Kidney (tissue), 14 donors: ENCODE data around the gene AK3. TPM values are rescaled to one million over a fixed set of nuclear protein-coding genes. Genes with fewer than 3 reads are reported as not detected.

Experiments
- DNase-seq, 5 donors: peaks; one replicate each; pipeline ENCODE4 v3.0.0-alpha.2; 2013 to 2020
- FAIRE-seq: peaks from 2 replicates; lab custom pipeline; 2012; peaks lifted over from hg19 to GRCh38; lab: Jason Lieb, UNC
- H3K27ac ChIP-seq, 2 donors: one replicate each; pipeline ENCODE4 v1.7.0; 2013; ENCODE audit warnings: low read depth in 2 of 2, low read length in 2 of 2, inconsistent platforms in 1 of 2
- H3K27me3 ChIP-seq: one replicate; pipeline ENCODE4 v1.7.1; 2013; ENCODE audit warnings: low read length, inconsistent platforms; ENCODE audit not compliant: control insufficient read depth, insufficient read depth
- H3K36me3 ChIP-seq, 3 donors: one replicate each; pipeline versions ENCODE4 v1.7.0 to v1.7.1; 2013; ENCODE audit warnings: low read length in 3 of 3, control low read depth in 1 of 3, inconsistent platforms in 1 of 3; ENCODE audit not compliant: insufficient read depth in 3 of 3, control insufficient read depth in 2 of 3
- H3K4me1 ChIP-seq, 3 donors: one replicate each; pipeline versions ENCODE4 v1.7.0 to v1.7.1; 2013; ENCODE audit warnings: low read length in 3 of 3, inconsistent platforms in 1 of 3, low read depth in 1 of 3; ENCODE audit not compliant: control insufficient read depth in 2 of 3, insufficient read depth in 2 of 3
- H3K4me3 ChIP-seq, 3 donors: one replicate each; pipeline versions ENCODE4 v1.7.0 to v1.8.1; 2013; ENCODE audit warnings: low read length in 3 of 3, control low read depth in 1 of 3, inconsistent platforms in 1 of 3
- H3K9ac ChIP-seq, 3 donors: one replicate each; pipeline versions ENCODE4 v1.7.0 to v1.7.1; 2013; ENCODE audit warnings: low read length in 3 of 3, control low read depth in 1 of 3, inconsistent platforms in 1 of 3
- H3K9me3 ChIP-seq, 3 donors: one replicate each; pipeline versions ENCODE4 v1.7.0 to v1.7.1; 2013; ENCODE audit warnings: low read length in 3 of 3, control low read depth in 1 of 3, inconsistent platforms in 1 of 3; ENCODE audit not compliant: control insufficient read depth in 2 of 3, insufficient read depth in 1 of 3
- intact Hi-C: fragments of 100-400 bp; cut with DNase I; formaldehyde crosslinking; loops from one replicate; pipeline ENCODE4 v1.11.1; 2022
- polyA plus RNA-seq: library from polyadenylated mRNA; stranded (reverse); fragments of 350-450 nt; fragmentation: Illumina TruSeq; extraction: RNeasy Lipid Tissue Mini Kit (QIAGEN cat#74804); gene quantifications from one replicate; pipeline ENCODE4 v1.2.3, GENCODE V29; 2014; ENCODE audit warnings: low read depth, low replicate concordance; ENCODE audit not compliant: insufficient read depth
- total RNA-seq: library from RNA; stranded (reverse); fragmentation: NEBNext Ultra II Directional; extraction: Animal tissue kit (Norgen Biotek cat#: 25700); gene quantifications from one replicate; pipeline ENCODE4 v1.2.1, GENCODE V29; 2021
- TF ChIP-seq, protein P1 (sequence below): IDR thresholded peaks from 3 replicates; pipeline ENCODE4 v1.5.1; 2012; ENCODE audit warnings: mild to moderate bottlenecking, moderate library complexity, borderline replicate concordance; ENCODE audit not compliant: insufficient read depth; ENCODE audit errors: extremely low read depth
- donor health status: control.
- donor health status: control.
- donor health status: control.
- donor health status: control.
- donor health status: control.
- donor health status: DM: yes; HTN: yes; CAD: no.
- donor health status: Normal renal cell carcinoma (clear cell type).

AK3 gene
- total and polyA plus RNA-seq, 2 donors from 2014 or later: 70.9 to 93.5 TPM

- Histone ChIP-seq H3K27me3 (no peaks in the 10 kb centered on the region), H3K9me3 (no peaks in the 10 kb centered on the region), H3K4me3 (peak overlapping the region; percentile 24 to 51 (median 40)), H3K4me1 (peaks cover 0 to 13% (median 10%) of the 10 kb centered on the region in 3 donors), H3K36me3 (no peaks in the 10 kb centered on the region), H3K27ac (peak overlapping the region; percentile 14 to 69), H3K9ac (peak overlapping the region; percentile 10 to 63 (median 43))
- TF ChIP-seq, protein P1, sequence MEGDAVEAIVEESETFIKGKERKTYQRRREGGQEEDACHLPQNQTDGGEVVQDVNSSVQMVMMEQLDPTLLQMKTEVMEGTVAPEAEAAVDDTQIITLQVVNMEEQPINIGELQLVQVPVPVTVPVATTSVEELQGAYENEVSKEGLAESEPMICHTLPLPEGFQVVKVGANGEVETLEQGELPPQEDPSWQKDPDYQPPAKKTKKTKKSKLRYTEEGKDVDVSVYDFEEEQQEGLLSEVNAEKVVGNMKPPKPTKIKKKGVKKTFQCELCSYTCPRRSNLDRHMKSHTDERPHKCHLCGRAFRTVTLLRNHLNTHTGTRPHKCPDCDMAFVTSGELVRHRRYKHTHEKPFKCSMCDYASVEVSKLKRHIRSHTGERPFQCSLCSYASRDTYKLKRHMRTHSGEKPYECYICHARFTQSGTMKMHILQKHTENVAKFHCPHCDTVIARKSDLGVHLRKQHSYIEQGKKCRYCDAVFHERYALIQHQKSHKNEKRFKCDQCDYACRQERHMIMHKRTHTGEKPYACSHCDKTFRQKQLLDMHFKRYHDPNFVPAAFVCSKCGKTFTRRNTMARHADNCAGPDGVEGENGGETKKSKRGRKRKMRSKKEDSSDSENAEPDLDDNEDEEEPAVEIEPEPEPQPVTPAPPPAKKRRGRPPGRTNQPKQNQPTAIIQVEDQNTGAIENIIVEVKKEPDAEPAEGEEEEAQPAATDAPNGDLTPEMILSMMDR: no peak
- intact Hi-C loops: no loop called here
- FAIRE-seq (no peak), DNase-seq (peak in 3 of 5 donors; percentile 27 to 84 (median 51))
Observed at GRCh38 chr9:4762886-4763541, 22.0 kb upstream of the AK3 start.

DNA sequence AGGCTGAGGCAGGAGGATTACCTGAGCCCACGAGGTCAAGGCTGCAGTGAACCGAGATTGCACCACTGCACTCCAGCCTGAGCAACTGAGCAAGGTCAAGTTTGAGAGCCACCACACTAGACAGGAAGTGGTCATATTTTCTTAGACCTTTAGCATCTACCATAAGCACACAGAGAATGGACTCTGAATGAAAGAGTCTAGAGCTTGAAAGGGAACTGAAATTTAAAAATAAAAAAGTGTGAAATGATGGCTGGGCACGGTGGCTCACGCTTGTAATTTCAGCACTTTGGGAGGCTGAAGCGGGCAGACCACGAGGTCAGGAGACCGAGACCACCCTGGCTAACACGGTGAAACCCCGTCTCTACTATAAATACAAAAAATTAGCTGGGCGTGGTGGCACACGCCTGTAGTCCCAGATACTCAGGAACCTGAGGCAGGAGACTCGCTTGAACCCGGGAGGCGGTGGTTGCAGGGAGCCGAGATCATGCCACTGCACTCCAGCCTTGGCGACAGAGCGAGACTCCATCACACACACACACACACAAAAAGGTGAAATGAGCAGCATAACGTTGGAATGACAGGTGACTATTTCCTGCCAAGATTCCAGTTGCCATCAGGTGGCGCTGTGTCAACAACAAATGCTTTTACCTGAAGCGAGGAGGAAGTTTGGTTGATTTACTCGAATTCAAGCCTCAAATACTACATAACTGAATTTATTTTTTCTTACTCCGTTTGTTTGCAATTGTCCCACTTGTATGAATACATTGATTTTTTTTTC lies 21.3 kb upstream of the AK3 start:
- Histone ChIP-seq H3K4me3 (peak overlapping the region; percentile 24 to 51 (median 40)), H3K9me3 (no peaks in the 10 kb centered on the region), H3K27ac (peak overlapping the region; percentile 14 to 69), H3K4me1 (peaks cover 0 to 18% (median 12%) of the 10 kb centered on the region in 3 donors), H3K27me3 (no peaks in the 10 kb centered on the region), H3K36me3 (no peaks in the 10 kb centered on the region), H3K9ac (peak overlapping the region; percentile 10 to 63 (median 43))
- DNase-seq: peak; percentile 78 to 90 (median 83)
- TF ChIP-seq, protein P1: peak; percentile 88
- intact Hi-C loops: no loop called here
- FAIRE-seq: peak; percentile 52

- H3K27me3 ChIP-seq: no peaks in the 10 kb centered on the region
- peaks cover 0 to 30% (median 27%) of the 10 kb centered on the region in 3 donors for H3K4me1 ChIP-seq
- TF ChIP-seq, protein P1: no peak
- H3K9me3 ChIP-seq: no peaks in the 10 kb centered on the region
- H3K36me3 ChIP-seq: no peaks in the 10 kb centered on the region
- intact Hi-C loops: no loop called here
- H3K4me3 ChIP-seq: no peak overlapping the region
- H3K27ac ChIP-seq: no peak overlapping the region
- DNase-seq: no peak
- FAIRE-seq: no peak
- H3K9ac ChIP-seq: no peak overlapping the region
Observed at GRCh38 chr9:4760122-4760521, 19.1 kb upstream of the AK3 start.
